Measurements from ENCODE around the gene PPP6R1.

Gene PPP6R1

GRCh38 chr19:55231391-55232285 lies 27.2 kb downstream of the PPP6R1 start:
- TF ChIP-seq CTCF (IDR thresholded peaks at IDR 0.05; ENCODE audit: control extremely low read depth, extremely low read depth, low read depth, missing control alignments) = no peak
- POLR2A ChIA-PET = no interaction called here
- CTCF ChIA-PET = no interaction called here
- DNase-seq (ENCODE audit: extremely low spot score) = no peak

- CTCF ChIA-PET = no interaction called here
- POLR2A ChIA-PET = no interaction called here
- no peak for TF ChIP-seq CTCF (IDR thresholded peaks at IDR 0.05; ENCODE audit: control extremely low read depth, extremely low read depth, low read depth, missing control alignments)
- no peak for DNase-seq (ENCODE audit: extremely low spot score)
Observed at GRCh38 chr19:55230780-55231179, 28.0 kb downstream of the PPP6R1 start.

- ChIA-PET CTCF (no interaction called here), POLR2A (no interaction called here)
- no peak for TF ChIP-seq CTCF (IDR thresholded peaks at IDR 0.05; ENCODE audit: control extremely low read depth, extremely low read depth, low read depth, missing control alignments)
- no peak for DNase-seq (ENCODE audit: extremely low spot score)
Observed at GRCh38 chr19:55230329-55230728, 28.5 kb downstream of the PPP6R1 start.

- CTCF ChIA-PET = no interaction called here
- POLR2A ChIA-PET = no interaction called here
- no peak for DNase-seq (ENCODE audit: extremely low spot score)
- no peak for TF ChIP-seq CTCF (IDR thresholded peaks at IDR 0.05; ENCODE audit: control extremely low read depth, extremely low read depth, low read depth, missing control alignments)
Observed at GRCh38 chr19:55229789-55230182, 29.0 kb downstream of the PPP6R1 start.

GRCh38 chr19:55229145-55229788 lies 29.6 kb downstream of the PPP6R1 start:
- ChIA-PET POLR2A (no interaction called here), CTCF (no interaction called here)
- no peak for TF ChIP-seq CTCF (IDR thresholded peaks at IDR 0.05; ENCODE audit: control extremely low read depth, extremely low read depth, low read depth, missing control alignments)
- DNase-seq (ENCODE audit: extremely low spot score) = no peak

- ChIA-PET POLR2A (no interaction called here), CTCF (interaction anchor here (1.4 kb wide), 1 partner anchor 14 kb away, joined by 5 read pairs; no protein-coding TSS in a partner anchor)
- no peak for TF ChIP-seq CTCF (IDR thresholded peaks at IDR 0.05; ENCODE audit: control extremely low read depth, extremely low read depth, low read depth, missing control alignments)
- DNase-seq (ENCODE audit: extremely low spot score) = no peak
Observed at GRCh38 chr19:55228403-55229031, 30.3 kb downstream of the PPP6R1 start, which contains the start of gene TMEM86B. TMEM86B (minus strand) TSS chr19:55228763; CDS start chr19:55228741, 22 bp downstream.
